ENCODE data around the gene DIP2A.
"Not testable (repeated sequence)": the region's sequence is repeated elsewhere in the genome, so short reads cannot be mapped to it uniquely, and the experiment has no call there.

DIP2A gene

DNA sequence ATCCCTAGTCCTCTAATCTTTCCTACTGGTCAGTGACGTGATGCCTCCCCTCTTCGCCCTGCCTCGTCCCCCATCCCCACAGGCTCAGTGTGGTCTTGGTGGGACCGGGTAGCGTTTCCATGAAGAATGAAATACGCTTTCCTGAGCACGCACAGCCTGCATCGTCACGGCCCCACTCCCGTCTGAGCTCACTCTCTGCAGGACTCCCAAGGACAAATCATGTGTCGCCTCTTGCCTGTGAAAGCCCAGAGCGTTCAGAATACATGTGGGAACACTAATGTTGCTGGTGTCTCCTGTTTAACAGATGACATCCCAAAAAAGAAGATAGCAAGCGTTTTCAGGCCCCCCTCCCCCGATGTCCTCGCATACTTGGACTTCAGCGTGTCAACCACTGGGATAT lies 97.0 kb downstream of the DIP2A start:
- no peak for DNase-seq (ENCODE audit: low spot score)

DNA sequence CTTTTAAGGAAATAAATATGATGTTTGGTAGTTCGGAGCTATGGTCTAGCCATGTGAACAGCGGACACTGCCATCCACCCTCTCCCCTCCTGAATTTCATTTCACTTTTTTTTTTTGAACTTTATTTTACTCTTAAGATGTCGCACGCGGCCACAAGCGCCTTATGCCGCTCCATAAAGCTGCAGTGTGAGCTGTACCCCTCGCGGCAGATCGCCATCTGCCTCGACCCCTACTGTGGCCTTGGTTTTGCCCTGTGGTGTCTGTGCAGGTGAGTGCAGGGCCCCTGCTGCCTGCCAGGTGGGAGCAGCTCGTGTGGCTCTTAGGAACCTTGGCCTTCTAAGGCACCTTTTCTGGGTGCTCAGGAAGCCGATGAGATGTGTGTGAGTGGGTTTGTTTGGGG lies 98.1 kb downstream of the DIP2A start:
- DNase-seq (ENCODE audit: low spot score): no peak

DNA sequence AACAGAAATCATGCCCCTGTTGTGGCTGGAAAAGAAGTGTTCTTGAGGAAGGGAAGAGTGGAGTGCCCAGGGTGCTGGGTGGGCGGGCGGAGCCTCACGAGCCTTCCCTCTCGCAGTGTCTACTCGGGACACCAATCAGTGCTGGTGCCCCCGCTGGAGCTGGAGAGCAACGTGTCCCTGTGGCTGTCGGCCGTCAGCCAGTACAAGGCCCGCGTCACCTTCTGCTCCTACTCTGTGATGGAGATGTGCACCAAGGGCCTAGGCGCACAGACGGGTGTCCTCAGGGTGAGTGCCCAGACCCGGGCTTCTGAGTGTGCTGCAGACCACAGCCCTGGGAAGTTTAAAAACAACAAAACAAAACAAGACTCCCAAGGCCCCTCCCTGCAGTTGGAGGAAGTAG lies 98.8 kb downstream of the DIP2A start:
- no peak for DNase-seq (ENCODE audit: low spot score)

DNA sequence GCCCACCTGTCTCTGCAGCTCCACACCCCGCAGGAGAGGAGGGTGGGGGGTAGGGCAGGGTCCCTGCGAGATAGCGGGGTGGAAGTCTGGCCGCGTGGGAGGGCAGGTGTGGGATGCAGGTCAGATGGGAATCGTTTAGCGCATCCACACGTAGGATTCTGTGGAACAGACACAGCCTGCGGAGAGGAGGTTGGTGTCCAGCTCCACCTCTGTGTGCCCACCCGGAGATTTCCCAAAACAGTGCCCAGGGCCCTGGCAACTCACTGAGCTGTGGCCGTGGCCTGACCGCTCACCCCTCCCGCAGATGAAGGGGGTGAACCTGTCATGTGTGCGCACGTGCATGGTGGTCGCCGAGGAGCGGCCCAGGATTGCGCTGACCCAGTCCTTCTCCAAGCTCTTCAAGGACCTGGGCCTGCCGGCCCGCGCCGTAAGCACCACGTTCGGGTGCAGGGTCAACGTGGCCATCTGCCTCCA lies 99.3 kb downstream of the DIP2A start:
- DNase-seq (ENCODE audit: low spot score): no peak

DNA sequence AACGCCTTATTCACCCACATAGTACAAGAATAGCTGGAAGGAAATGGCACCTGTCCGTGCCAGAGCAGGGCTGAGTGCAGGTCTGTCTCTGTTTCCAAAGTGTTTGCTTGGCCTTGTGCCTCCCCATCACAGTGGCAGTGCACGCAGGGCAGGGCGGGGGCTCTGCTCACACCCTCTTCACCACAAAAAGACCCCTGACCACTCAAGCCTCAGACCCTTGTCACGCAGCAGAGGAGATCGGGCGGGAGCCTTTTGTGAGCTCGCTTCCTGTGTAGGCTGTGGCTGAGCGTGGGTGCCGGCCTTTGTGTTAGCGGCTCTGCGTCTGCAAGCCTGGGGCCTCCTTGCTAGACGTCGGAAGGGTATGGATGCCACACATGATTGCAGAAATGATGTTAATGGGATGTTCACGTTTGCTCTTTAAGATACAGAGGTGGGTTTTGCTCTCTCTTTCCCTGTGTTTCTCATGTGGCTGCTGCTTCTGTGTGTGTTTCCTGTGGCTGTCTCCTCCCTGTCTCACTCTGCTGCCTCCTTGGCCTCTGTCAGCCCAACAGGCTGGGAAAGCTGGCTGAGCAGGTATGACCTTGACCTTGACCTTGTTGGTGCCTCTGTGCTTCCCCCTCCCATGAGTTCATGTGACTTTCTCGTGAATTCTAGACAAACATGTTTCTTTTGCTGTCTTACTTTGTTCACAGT lies 100.7 kb downstream of the DIP2A start:
- peak; percentile 25 for DNase-seq (ENCODE audit: low spot score)

DNA sequence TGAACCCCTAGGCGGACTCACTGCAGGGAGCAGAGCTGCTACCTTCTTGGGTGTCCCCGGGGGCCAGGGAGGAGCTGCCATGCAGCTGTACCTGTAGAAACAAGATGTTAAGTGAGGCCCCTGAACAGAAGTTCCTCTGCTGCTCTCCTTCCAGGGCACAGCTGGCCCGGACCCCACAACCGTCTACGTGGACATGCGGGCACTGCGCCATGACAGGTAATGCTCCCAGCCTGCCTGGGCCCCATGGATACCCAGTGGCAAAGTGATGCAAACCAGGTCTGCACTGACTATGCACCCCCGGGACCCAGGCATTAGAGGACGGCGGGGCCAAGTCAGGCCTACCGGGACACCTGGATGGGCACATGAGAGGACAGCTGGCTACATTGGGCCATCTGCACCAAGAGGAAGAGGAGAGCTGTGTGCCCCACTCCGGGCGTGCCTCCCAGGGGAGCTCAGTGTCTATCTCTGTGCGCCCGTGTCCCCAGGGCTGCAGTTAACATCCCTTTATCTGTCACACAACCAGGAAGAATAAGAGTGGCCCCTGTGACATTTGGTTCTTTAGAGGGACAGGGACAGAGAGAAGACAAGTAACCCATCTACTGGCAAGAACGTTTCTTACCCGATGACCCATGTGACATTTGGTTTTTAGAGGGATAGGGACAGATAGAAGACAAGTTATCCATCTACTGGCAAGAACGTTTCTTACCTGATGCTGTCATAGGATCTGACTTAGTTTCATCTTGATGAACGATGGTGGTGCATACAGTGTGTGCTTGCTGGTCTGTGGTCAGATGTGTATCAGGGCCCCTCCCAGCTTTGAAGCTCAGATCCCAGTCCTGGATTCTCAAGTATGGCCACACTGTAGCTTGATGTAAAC lies 102.1 kb downstream of the DIP2A start:
- no peak for DNase-seq (ENCODE audit: low spot score)

DNA sequence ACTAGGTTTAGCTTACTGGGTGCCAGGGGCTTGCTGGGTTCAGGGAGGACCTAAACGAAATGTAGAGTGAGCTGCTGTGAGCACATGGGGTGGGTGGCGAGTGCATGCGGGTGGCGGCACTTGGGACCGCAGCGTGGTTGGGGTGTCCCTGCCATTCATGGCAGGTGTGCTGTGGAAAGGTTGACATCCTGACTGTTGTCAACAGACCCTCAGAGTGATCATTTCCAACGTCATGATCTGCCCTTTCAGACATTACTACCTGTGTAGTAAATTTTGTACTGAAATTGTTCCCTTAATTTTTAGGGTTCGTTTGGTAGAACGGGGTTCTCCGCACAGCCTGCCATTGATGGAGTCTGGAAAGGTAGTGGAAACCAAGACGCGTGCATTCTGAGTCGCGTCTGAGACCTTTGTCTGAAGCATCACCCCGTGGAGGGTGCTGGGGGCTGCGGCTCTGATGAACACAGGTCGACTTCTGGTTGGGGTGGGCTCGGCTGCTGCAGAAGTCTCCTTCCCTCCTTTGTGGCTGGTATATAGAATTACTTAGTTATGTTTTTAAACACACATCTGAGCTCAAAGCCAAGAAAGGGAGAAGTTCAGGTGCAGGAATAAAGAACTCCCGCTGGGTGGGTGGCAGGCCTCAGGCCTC lies 102.9 kb downstream of the DIP2A start:
- DNase-seq (ENCODE audit: low spot score): no peak

DNA sequence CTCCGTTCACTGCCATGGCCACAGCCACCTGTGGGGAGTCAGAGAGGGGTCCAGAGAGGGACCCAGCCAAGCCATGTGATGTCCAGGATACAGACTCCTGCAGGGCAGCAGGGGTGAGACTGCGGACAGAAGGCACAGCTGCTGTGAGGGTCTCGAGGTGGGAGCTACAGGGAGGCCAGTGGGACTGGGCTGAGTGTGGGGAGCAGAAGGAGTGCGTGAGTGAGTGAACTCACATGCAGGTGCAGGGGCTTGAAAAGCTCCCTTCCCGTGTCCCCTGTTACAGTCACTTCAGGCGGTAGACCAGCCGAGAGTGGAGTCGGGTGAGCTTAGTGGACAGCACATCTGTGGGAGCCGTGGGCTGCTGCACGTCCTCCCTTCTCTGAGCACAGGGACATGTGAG lies 103.8 kb downstream of the DIP2A start:
- no peak for DNase-seq (ENCODE audit: low spot score)

DNA sequence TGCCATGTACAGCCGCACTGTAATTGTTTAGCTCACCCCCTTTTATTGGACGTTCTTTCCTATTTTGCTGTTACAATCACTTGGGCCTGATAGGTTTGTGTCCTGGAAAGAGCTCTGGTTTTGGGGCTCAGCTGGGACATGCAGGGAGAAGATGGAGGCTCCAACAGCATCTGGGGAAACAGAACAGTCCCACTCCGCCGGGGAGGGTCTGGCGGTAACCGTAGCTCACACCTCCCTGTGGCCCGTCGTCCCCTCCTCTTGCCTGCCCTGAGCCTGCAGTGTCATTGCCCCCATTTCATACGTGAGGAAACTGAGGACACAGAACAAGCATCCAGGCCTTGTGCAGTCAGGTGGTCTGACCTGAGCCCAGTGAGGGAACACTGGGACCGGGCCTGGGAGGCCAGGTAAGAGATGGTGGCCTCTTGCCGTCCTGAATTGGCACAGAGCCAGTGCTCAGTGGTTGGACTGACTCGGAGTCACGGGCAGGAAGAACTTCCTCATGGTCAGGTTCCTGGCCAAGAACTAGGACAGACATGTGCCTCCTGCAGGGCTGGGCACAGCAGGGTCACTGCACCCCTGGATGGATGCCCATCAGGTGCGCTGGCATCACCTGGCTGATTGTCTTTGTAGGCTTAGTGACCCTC lies 104.4 kb downstream of the DIP2A start:
- no peak for DNase-seq (ENCODE audit: low spot score)

DNA sequence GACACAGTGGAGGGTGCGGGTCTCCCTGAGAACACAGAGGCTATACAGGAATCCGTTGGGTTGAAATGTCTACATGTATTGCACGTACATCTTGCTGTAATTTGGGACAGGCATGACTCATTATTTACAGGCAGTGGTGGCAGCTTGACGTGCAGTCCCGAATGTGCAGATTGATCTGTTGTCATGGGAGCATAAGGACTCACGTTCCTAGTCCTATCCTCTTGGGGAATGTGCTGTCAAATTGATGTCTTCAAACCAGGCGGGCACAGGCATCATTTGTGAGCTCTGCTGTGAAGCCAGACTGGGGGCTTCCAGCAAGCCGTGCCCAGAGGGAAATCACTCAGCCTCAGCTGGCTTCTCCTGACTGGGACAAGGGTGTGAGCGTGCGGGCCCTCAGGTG lies 105.7 kb downstream of the DIP2A start:
- DNase-seq (ENCODE audit: low spot score): no peak

DNA sequence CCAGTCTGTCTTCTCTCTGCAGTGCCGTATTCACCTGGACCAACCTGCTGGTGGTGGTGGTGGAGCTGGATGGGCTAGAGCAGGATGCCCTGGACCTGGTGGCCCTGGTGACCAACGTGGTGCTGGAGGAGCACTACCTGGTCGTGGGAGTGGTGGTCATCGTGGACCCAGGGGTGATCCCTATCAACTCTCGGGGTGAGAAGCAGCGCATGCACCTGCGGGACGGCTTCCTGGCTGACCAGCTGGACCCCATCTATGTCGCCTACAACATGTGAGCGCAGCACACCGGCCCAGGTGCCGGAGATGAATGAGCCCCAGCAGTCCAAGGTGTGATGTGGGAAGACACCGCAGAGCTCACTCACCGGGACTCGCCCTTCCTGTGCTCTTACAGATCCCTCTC lies 108.7 kb downstream of the DIP2A start:
- DNase-seq (ENCODE audit: low spot score): no peak

DNA sequence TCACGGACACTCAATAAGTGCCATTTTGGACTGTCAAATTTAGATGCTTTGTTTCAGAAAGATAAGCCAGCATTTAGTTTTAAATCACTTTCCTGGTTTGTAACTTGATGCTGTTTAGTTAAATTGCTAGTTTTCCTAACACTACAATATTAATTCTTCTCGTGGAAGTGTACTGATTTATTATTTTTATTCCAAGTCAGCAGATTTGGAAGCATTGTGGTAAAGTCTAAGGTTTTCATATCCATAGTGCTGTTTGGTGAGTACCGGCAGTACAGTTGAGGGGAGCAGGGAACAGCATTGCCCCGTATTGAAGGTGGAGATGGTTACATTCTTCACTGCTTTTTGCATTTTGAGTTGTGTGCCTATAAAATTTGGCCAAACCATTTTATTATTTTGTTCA lies 109.9 kb downstream of the DIP2A start:
- no peak for DNase-seq (ENCODE audit: low spot score)

DNA sequence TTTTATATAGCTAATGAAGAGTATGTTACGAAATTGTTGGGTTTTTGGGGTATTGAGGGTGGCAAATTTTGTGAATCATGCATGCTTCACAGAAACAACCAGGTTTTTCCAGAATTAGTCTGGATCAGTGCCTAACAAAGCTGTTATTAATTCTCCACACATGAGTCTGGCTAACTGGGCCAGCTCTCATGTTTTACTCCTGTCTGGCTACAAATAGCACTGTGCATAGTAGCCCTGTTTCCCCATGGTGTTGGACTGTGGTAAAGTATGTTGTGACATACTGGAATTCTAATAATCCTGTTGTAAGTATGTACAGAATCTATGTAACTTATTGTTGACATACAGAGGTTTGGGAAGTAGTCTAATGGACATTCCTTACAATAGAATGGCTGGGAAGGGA lies 110.4 kb downstream of the DIP2A start:
- DNase-seq (ENCODE audit: low spot score): no peak

DNA sequence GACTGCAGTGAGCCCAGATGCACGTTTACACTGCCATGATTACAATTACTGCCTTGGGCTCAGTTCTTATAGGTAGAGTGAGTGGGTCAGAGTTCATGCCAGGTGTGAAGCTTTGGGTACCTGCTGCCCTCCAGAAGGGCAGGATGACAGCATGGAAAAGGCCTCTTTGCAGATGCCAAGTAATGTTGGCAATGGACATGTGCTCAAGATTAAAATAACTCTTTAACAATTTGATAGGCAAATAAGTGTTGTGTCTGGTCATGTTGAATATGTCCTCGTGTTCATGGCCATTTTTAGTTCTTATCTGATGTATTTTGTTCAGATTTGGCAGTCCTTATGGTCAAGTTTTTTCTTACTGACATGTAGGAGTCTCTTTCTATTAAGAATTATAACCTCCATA lies 111.4 kb downstream of the DIP2A start:
- DNase-seq (ENCODE audit: low spot score): no peak

DNA sequence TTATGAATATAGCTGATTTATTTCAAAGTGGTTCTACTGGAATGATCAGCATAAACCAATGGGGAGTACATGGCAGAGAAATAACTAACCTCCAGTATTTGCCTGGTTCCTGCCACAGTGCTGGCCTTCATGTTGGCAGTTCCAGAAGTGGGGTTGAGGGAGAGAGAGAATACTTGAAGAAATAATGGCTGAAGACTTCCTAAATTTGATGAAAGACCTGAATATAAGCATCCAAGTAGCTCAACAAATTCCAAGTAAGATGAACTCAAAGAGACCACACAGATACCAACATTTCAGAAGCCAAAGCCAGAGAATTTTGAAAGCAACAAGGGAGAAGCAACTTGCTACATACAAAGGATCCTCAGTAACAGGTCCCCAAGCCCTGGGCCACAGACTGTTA lies 111.9 kb downstream of the DIP2A start:
- DNase-seq (ENCODE audit: low spot score): no peak

DNA sequence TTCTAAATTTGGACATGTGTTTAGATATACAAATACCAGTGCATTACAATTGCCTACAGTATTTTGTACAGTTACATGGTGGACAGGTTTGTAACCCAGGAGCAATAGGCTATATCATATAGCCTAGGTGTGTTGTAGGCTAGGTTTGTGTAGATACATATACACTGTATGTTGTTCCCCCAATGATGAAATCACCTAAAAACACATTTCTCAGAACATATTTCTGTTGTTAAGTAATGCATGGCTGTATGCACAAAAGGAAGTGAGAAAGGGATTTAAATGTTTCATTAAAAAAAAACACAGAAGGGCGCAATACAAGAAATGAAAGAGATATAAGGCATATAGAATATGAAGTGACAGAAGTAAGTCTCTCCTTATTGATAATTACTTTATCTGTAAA lies 114.2 kb downstream of the DIP2A start:
- DNase-seq (ENCODE audit: low spot score): no peak

DNA sequence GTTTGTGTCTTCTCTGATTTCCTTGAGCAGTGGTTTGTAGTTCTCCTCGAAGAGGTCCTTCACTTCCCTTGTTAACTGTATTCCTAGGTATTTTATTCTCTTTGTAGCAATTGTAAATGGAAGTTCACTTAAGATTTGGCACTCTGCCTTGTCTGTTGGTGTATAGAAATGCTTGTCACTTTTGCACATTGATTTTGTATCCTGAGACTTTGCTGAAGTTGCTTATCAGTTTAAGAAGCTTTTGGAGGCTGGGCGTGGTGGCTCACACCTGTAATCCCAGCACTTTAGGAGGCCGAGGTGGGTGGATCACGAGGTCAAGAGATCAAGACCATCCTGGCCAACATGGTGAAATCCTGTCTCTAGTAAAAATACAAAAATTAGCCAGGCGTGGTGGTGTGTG lies 119.1 kb downstream of the DIP2A start:
- DNase-seq (ENCODE audit: low spot score): not testable (repeated sequence)

DNA sequence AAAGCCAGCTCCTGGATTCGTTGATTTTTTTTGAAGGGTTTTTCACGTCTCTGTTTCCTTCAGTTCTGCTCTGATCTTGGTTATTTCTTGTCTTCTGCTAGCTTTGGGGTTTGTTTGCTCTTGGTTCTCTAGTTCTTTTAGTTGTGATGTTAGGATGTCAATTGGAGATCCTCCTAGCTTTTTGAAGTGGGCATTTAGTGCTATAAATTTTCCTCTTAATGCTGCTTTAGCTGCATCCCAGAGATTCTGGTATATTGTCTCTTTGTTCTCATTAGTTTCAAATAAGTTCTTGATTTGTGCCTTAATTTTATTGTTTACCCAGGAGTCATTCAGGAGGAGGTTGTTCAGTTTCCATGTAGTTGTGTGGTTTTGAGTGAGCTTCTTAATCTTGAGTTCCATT lies 120.7 kb downstream of the DIP2A start:
- not testable (repeated sequence) for DNase-seq (ENCODE audit: low spot score)

DNA sequence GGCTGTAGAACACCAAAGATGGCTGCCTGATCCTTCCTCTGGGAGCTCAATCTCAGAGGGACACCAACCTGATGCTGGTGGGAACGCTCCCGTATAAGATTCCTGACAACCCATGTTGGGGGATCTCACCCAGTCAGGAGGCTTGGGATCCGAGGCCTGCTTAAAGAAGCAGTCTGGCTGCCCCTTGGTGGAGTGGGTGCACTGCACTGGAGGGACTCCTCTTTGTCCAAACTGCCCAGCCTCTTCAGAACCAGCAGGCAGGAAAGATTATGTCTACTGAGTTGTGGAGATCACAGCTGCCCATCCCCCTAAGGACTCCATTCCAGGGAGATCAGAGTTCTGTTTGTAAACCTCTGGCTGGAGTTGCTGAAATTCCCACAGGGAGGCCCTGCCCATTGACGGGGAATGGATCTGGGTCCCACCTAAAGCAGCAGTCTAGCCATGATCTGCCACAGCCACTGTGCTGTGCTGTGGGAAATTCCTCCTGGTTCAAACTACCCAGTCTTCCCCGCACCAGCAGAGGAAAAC lies 123.2 kb downstream of the DIP2A start:
- DNase-seq (ENCODE audit: low spot score): no peak

DNA sequence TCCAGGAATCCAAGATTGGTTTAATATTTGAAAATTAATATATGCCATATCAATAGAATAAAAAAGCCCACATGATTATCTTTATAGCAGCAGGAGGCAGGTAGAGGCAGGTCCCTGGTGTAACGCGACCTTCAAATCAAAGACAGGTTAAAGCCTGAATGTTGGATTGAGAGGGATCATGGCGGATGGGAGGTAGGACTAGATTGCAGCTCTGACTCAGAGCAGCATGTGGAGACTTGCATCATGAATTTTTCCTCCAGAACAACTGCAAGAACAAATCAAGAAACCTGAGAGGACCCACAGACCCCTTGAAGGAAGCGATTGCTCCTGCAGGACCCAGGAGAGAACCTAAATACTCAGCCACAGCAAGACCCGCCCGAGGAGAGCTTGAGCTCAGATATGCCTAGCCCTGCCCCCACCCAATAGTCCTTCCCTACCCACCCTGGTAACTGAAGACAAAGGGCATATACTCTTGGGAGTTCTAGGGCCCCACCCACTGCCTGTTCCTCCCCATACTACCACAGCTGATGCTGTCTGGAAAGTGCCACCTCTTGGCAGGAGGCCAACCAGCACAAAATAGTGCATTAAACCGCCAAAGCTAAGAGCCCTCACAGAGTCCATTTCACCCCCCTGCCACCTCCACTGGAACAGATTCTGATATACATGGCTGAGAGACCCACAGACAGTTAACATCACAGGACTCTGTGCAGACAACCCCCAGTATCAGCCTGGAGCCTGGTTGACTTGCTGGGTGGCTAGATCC lies 126.7 kb downstream of the DIP2A start:
- no peak for DNase-seq (ENCODE audit: low spot score)

DNA sequence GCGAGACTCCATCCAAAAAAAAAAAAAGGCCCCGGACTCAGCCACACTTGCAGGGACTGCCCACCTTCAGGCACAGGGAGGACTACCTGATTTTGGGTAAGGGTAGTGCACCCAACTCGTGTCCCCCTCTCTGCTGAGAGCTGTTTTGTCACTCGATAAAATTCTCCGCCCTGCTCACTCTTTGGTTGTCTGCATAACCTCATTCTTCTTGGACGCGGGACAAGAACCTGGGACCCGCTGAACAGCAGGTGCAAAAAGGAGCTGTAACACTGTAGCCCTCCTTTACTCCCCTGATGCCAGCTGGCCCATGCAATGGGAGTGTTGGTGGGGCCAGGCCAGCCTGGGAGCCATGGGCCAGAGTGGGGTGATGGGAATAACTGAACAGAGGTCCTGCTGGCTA lies 135.6 kb downstream of the DIP2A start:
- DNase-seq (ENCODE audit: low spot score): no peak

DNA sequence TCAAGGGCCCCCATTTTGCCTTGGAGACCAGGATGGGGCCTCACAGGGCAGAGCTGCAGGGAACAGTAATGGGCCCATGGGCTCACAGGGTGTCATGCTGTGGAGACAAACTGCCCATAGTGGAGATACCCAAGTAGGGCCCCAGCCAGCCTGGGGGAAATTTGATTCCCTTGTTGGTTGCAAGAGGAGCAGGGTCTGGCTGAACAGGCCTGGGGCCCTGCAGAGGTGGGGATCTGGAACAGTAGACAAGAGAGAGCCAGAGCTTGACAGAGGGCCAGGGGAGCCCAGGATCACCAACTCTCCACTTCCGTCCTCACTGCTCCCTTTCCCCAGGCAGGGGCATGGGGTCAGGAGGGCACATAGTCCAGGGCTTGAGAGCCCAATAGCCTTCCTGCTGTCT lies 137.5 kb downstream of the DIP2A start:
- no peak for DNase-seq (ENCODE audit: low spot score)

Measured in COLO829 (cell line).